GF-D8 (cell line): ENCODE results near the gene PTPN3.

Experiments
- DNase-seq: peaks from one replicate; lab custom pipeline; 2025; lab: John Stamatoyannopoulos, UW

The PTPN3 gene

GRCh38 chr9:109335929-109336328, 162.2 kb downstream of the PTPN3 start:
- DNase-seq = peak; percentile 54

- DNase-seq = no peak
Observed at GRCh38 chr9:109335121-109335520, 163.0 kb downstream of the PTPN3 start.

- DNase-seq = no peak
Observed at GRCh38 chr9:109331353-109331752, 166.8 kb downstream of the PTPN3 start.

- no peak for DNase-seq
Observed at GRCh38 chr9:109329638-109330258, 168.4 kb downstream of the PTPN3 start.

- no peak for DNase-seq
Observed at GRCh38 chr9:109328978-109329637, 169.0 kb downstream of the PTPN3 start.
